GM23338 (cell line): Measurements from ENCODE around the gene YAP1. TPM values are rescaled to one million over a fixed set of nuclear protein-coding genes. Genes with fewer than 3 reads are reported as not detected.

Experiments used
- ATAC-seq: fragments of 200-7000 bp; cut with Tn5 transposase; 3 replicates; pipeline ENCODE4 v1.9.1; 2020
- DNase-seq: peaks from one replicate; pipeline ENCODE4 v3.0.0-alpha.2; 2015; ENCODE audit warnings: low spot score
- H2AFZ ChIP-seq: fragments of 200-600 bp; sonication (generic); 2 replicates; pipeline ENCODE4 v1.8.0; 2016; ENCODE audit warnings: antibody characterized with exemption, mild to moderate bottlenecking, moderate library complexity
- H3F3A ChIP-seq: fragments of 200-600 bp; sonication (generic); replicated peaks from 2 replicates; pipeline ENCODE4 v1.8.0; 2017; ENCODE audit warnings: antibody characterized with exemption, mixed run types, low read depth
- H3K27ac ChIP-seq: fragments of 200-600 bp; sonication (generic); 2 replicates; pipeline ENCODE4 v1.6.1; 2016; ENCODE audit warnings: low read depth
- H3K27me3 ChIP-seq: fragments of 200-600 bp; sonication (generic); 2 replicates; pipeline ENCODE4 v1.8.0; 2016; ENCODE audit warnings: mild to moderate bottlenecking, mixed run types, moderate library complexity; ENCODE audit not compliant: insufficient read depth
- H3K36me3 ChIP-seq: fragments of 200-600 bp; sonication (generic); 2 replicates; pipeline ENCODE4 v1.8.0; 2016; ENCODE audit warnings: mild to moderate bottlenecking; ENCODE audit not compliant: insufficient read depth
- H3K4me1 ChIP-seq: fragments of 200-600 bp; sonication (generic); 2 replicates; pipeline ENCODE4 v1.8.0; 2016; ENCODE audit warnings: mild to moderate bottlenecking, moderate library complexity; ENCODE audit not compliant: insufficient read depth
- H3K4me2 ChIP-seq: fragments of 200-600 bp; sonication (generic); 2 replicates; pipeline ENCODE4 v1.7.1; 2017; ENCODE audit warnings: mixed run types
- H3K4me3 ChIP-seq: fragments of 200-600 bp; sonication (generic); 2 replicates; pipeline ENCODE4 v1.6.1; 2016; ENCODE audit warnings: mixed run types
- H3K79me2 ChIP-seq: fragments of 200-600 bp; sonication (generic); replicated peaks from 2 replicates; pipeline ENCODE4 v1.8.0; 2017; ENCODE audit warnings: mild to moderate bottlenecking; ENCODE audit not compliant: insufficient read depth
- H3K9me2 ChIP-seq: fragments of 200-600 bp; sonication (generic); 2 replicates; pipeline ENCODE4 v1.8.0; 2017; ENCODE audit not compliant: insufficient read depth
- H4K20me1 ChIP-seq: fragments of 200-600 bp; sonication (generic); replicated peaks from 2 replicates; pipeline ENCODE4 v1.8.0; 2017; ENCODE audit warnings: mild to moderate bottlenecking; ENCODE audit not compliant: insufficient read depth
- H3K27ac Mint-ChIP-seq: 2 replicates; pipeline ENCODE4 v1.8.0; 2020; ENCODE audit warnings: inconsistent platforms, mild to moderate bottlenecking, moderate library complexity, mixed read lengths
- H3K27me3 Mint-ChIP-seq: 3 replicates; pipeline ENCODE4 v1.8.0; 2022; ENCODE audit warnings: low read depth, mild to moderate bottlenecking, moderate library complexity, mixed read lengths, inconsistent platforms; ENCODE audit not compliant: insufficient read depth, poor library complexity
- H3K36me3 Mint-ChIP-seq: 3 replicates; pipeline ENCODE4 v1.8.0; 2021; ENCODE audit warnings: low read depth, mild to moderate bottlenecking, inconsistent platforms, moderate library complexity, mixed read lengths
- H3K4me1 Mint-ChIP-seq: 3 replicates; pipeline ENCODE4 v1.8.0; 2020; ENCODE audit warnings: mild to moderate bottlenecking, inconsistent platforms, mixed read lengths
- H3K4me3 Mint-ChIP-seq: 3 replicates; pipeline ENCODE4 v1.8.0; 2021; ENCODE audit warnings: moderate library complexity, mild to moderate bottlenecking, inconsistent platforms, mixed read lengths
- H3K9me3 Mint-ChIP-seq: 3 replicates; pipeline ENCODE4 v1.8.0; 2020; ENCODE audit warnings: moderate library complexity, mild to moderate bottlenecking, inconsistent platforms, mixed read lengths
- CTCF ChIP-seq, 2 experiments: fragments of 200-600 bp in 1 of 2; sonication (generic) in 1 of 2; conservative IDR thresholded peaks; 2 replicates each; pipeline versions ENCODE4 v1.5.1 to v1.6.1; 2016 to 2017; ENCODE audit warnings: antibody characterized with exemption in 2 of 2, low read depth in 2 of 2, mild to moderate bottlenecking in 2 of 2, moderate library complexity in 1 of 2
- ETS1 ChIP-seq: IDR thresholded peaks from 2 replicates; pipeline ENCODE4 v1.6.1; 2016; ENCODE audit warnings: antibody characterized with exemption
- EZH2 ChIP-seq: fragments of 200-600 bp; sonication (generic); IDR thresholded peaks from one replicate; pipeline ENCODE4 v1.8.0; 2017; ENCODE audit warnings: antibody characterized with exemption, mild to moderate bottlenecking, low read depth; ENCODE audit not compliant: unreplicated experiment
- EZH2phosphoT487 ChIP-seq: fragments of 200-600 bp; sonication (generic); IDR thresholded peaks from one replicate; pipeline ENCODE4 v1.8.1; 2018; ENCODE audit warnings: antibody characterized with exemption; ENCODE audit not compliant: unreplicated experiment
- POLR2AphosphoS5 ChIP-seq: IDR thresholded peaks from 2 replicates; pipeline ENCODE4 v1.6.1; 2016; ENCODE audit warnings: antibody characterized with exemption, low read depth
- ZNF114 ChIP-seq: fragments of 250-450 bp; sonication (Bioruptor Pico); IDR thresholded peaks from 2 replicates; pipeline ENCODE4 v1.5.0; 2020; ENCODE audit warnings: mild to moderate bottlenecking, moderate library complexity
- polyA plus RNA-seq: library from polyadenylated mRNA; unstranded; fragments of >200 nt; fragmentation: Nextera tagmentation; extraction: Ambion mirVana; gene quantifications from 2 replicates; pipeline ENCODE4 v1.2.1, GENCODE V29; 2016
- total RNA-seq: library from RNA; depleted of rRNA; stranded (reverse); fragments of >200 nt; shearing (Covaris generic); gene quantifications from 2 replicates; pipeline ENCODE4 v1.2.3, GENCODE V29; 2014

Gene YAP1
- total and polyA plus RNA-seq, 2 experiments from 2014 or later = 17.2 to 155 TPM

- peaks cover 24% of the 10 kb centered on the region for H3K4me1 Mint-ChIP-seq
Observed at GRCh38 chr11:102230186-102230585, 119.9 kb downstream of the YAP1 start.

GRCh38 chr11:102230911-102231310 is 120.7 kb downstream of the YAP1 start:
- Mint-ChIP-seq H3K9me3 (no peaks in the 10 kb centered on the region), H3K27me3 (peaks cover 2% of the 10 kb centered on the region), H3K4me1 (peaks cover 24% of the 10 kb centered on the region), H3K4me3 (no peak overlapping the region), H3K36me3 (peaks cover 33% of the 10 kb centered on the region), H3K27ac (no peak overlapping the region)
- Histone ChIP-seq H4K20me1 (no peaks in the 10 kb centered on the region), H3K4me2 (no peak overlapping the region), H3K9me2 (no peaks in the 10 kb centered on the region), H3K4me1 (peaks cover 20% of the 10 kb centered on the region), H3K27me3 (no peaks in the 10 kb centered on the region), H2AFZ (no peak overlapping the region), H3K27ac (no peak overlapping the region), H3K4me3 (no peak overlapping the region), H3F3A (no peaks in the 10 kb centered on the region), H3K79me2 (no peaks in the 10 kb centered on the region), H3K36me3 (no peaks in the 10 kb centered on the region; the same call in 1 of the 2 replicates)
- DNase-seq (no peak), ATAC-seq (no peak)
- TF ChIP-seq EZH2phosphoT487 (no peak), EZH2 (no peak), CTCF (conservative IDR thresholded peaks at IDR 0.05; ENCODE audit: low read depth in 2 of 2) (no peak), ETS1 (no peak), ZNF114 (no peak)

More at GRCh38 chr11:102230186-102230585, 119.9 kb downstream of the YAP1 start:
- Mint-ChIP-seq H3K9me3 (no peaks in the 10 kb centered on the region), H3K4me3 (no peak overlapping the region), H3K27ac (no peak overlapping the region), H3K36me3 (peaks cover 36% of the 10 kb centered on the region), H3K27me3 (peaks cover 2% of the 10 kb centered on the region)
- no peaks in the 10 kb centered on the region for H3K9me2 ChIP-seq
- H3K4me3 ChIP-seq = no peak overlapping the region
- no peaks in the 10 kb centered on the region; the same call in 1 of the 2 replicates for H3K36me3 ChIP-seq
- H3F3A ChIP-seq = no peaks in the 10 kb centered on the region
- H4K20me1 ChIP-seq = no peaks in the 10 kb centered on the region
- H2AFZ ChIP-seq = no peak overlapping the region
- DNase-seq (no peak), ATAC-seq (no peak)
- TF ChIP-seq POLR2AphosphoS5 (no peak), CTCF (conservative IDR thresholded peaks at IDR 0.05; ENCODE audit: low read depth in 2 of 2) (no peak), EZH2phosphoT487 (no peak)
- H3K27ac ChIP-seq = no peak overlapping the region
- H3K4me1 ChIP-seq = peaks cover 21% of the 10 kb centered on the region; the same call in 1 of the 2 replicates
- no peaks in the 10 kb centered on the region for H3K79me2 ChIP-seq
- no peaks in the 10 kb centered on the region for H3K27me3 ChIP-seq
- no peak overlapping the region for H3K4me2 ChIP-seq
